Thyroid gland (tissue), 4 donors: ENCODE measurements around the gene PUM2.

Experiments
- POLR2A ChIP-seq, 2 donors: fragments of 450-650 bp; IDR thresholded peaks; one replicate each; pipeline ENCODE4 v1.6.1; 2017; ENCODE audit warnings: antibody characterized with exemption in 2 of 2, mild to moderate bottlenecking in 2 of 2, moderate library complexity in 1 of 2
- TF ChIP-seq, protein P1 (sequence below), 6 experiments: fragments of 200-600 bp in 3 of 6; fragments of 450-650 bp in 3 of 6; sonication (generic) in 3 of 6; IDR thresholded peaks; one replicate each; pipeline ENCODE4 v1.5.1; 2016 to 2019; ENCODE audit warnings: antibody characterized with exemption in 6 of 6, mild to moderate bottlenecking in 2 of 6, inconsistent platforms in 1 of 6, moderate library complexity in 1 of 6

DNA sequence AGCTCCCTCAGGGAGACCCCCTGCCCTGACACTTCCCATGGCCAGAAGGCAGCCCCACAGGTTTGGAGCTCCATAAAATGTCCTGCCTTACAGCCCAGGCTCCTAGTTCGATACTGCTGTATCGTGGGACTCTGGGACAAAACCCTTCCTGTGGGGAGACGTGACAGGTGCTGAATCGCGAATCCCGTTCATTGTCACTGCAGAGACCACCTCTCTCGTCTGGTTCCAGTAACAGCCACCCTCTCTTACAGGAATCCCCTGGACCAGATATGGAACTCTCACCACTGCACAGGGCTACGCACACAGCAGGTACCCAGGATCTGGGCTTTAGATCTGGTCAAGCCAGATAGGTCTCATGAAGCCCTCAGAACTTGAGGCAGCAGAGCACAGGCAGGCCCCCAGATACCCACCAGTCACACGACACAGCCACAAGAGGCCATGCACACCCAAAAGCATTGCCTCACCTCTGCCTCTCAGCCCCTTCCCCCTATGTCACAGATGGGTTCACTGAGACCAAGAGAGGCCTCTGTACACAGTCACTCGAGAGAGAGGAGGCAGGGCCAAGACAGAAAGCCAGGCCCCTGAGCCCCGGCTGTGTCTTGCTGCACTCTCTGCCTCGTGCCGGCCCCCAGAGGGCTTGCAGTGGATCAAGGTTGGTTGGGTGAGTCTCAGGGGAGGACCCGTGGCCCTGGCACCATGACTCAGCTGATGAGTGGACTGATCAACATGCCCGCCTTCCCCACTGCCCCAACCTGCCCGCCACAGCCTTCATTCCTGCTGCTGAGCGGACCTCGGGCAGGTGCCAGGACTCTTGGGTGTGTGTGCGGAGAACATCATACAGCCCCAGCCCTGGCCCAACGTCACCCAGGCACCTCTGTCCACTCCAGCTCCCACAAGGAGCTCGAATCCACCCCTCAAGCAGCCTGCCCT lies 133.3 kb downstream of the PUM2 start:
- TF ChIP-seq POLR2A (IDR thresholded peaks at IDR 0.05) = no peak
- TF ChIP-seq, protein P1, sequence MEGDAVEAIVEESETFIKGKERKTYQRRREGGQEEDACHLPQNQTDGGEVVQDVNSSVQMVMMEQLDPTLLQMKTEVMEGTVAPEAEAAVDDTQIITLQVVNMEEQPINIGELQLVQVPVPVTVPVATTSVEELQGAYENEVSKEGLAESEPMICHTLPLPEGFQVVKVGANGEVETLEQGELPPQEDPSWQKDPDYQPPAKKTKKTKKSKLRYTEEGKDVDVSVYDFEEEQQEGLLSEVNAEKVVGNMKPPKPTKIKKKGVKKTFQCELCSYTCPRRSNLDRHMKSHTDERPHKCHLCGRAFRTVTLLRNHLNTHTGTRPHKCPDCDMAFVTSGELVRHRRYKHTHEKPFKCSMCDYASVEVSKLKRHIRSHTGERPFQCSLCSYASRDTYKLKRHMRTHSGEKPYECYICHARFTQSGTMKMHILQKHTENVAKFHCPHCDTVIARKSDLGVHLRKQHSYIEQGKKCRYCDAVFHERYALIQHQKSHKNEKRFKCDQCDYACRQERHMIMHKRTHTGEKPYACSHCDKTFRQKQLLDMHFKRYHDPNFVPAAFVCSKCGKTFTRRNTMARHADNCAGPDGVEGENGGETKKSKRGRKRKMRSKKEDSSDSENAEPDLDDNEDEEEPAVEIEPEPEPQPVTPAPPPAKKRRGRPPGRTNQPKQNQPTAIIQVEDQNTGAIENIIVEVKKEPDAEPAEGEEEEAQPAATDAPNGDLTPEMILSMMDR (IDR thresholded peaks at IDR 0.05) = no peak
